ENCODE measurements around the gene GABRP. TPM values are rescaled to one million over a fixed set of nuclear protein-coding genes. Genes with fewer than 3 reads are reported as not detected.
"Not testable (repeated sequence)": the region's sequence is repeated elsewhere in the genome, so short reads cannot be mapped to it uniquely, and the experiment has no call there.

GABRP gene
- total and polyA plus RNA-seq, 2 donors from 2014 or later, result 3.4 to 33.1 TPM

DNA sequence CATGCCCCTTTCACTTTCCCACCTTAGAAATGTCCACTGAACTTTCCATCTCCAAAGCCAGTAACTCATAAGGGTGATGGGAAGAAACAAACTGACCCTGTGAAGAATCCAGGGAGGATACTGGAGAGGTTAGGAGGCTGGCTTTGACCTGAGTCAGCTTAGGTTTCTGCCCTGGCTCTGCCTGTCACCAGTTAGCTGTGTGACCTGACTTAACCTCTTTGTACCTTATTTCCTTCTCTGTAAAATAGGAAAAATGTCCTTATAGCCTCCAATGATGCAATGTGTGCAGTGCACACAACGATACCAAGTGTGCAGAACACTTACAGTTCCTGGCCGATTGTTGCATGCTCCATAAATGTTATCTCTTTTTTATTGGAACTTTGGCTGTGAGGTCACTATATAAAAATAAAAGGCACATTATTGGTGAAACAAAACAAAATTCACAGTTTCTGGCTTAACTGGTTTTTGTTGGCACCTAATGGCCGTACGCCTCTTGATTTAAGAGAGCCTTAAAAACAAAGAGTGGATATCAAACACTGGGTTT is 37.8 kb downstream of the GABRP start:
- Histone ChIP-seq H3K27ac (ENCODE audit: low read depth in 2 of 2, low read length in 2 of 2) (no peak overlapping the region), H3K4me3 (ENCODE audit: low read length in 3 of 3) (no peak overlapping the region), H3K36me3 (ENCODE audit: control insufficient read depth in 2 of 3, insufficient read depth in 3 of 3, low read length in 3 of 3) (no peaks in the 10 kb centered on the region), H3K9ac (ENCODE audit: low read length in 3 of 3) (no peak overlapping the region), H3K9me3 (ENCODE audit: control insufficient read depth in 2 of 3, insufficient read depth in 1 of 3, low read length in 3 of 3) (no peaks in the 10 kb centered on the region), H3K4me1 (ENCODE audit: control insufficient read depth in 2 of 3, insufficient read depth in 2 of 3, low read depth in 1 of 3, low read length in 3 of 3) (no peaks in the 10 kb centered on the region), H3K27me3 (ENCODE audit: control insufficient read depth, insufficient read depth, low read length) (no peaks in the 10 kb centered on the region)
- FAIRE-seq (no peak), DNase-seq (no peak)
- TF ChIP-seq, protein P1, sequence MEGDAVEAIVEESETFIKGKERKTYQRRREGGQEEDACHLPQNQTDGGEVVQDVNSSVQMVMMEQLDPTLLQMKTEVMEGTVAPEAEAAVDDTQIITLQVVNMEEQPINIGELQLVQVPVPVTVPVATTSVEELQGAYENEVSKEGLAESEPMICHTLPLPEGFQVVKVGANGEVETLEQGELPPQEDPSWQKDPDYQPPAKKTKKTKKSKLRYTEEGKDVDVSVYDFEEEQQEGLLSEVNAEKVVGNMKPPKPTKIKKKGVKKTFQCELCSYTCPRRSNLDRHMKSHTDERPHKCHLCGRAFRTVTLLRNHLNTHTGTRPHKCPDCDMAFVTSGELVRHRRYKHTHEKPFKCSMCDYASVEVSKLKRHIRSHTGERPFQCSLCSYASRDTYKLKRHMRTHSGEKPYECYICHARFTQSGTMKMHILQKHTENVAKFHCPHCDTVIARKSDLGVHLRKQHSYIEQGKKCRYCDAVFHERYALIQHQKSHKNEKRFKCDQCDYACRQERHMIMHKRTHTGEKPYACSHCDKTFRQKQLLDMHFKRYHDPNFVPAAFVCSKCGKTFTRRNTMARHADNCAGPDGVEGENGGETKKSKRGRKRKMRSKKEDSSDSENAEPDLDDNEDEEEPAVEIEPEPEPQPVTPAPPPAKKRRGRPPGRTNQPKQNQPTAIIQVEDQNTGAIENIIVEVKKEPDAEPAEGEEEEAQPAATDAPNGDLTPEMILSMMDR (IDR thresholded peaks at IDR 0.05; ENCODE audit: borderline replicate concordance, extremely low read depth, insufficient read depth), result no peak
- intact Hi-C loops (cut with DNase I), result no loop called here

DNA sequence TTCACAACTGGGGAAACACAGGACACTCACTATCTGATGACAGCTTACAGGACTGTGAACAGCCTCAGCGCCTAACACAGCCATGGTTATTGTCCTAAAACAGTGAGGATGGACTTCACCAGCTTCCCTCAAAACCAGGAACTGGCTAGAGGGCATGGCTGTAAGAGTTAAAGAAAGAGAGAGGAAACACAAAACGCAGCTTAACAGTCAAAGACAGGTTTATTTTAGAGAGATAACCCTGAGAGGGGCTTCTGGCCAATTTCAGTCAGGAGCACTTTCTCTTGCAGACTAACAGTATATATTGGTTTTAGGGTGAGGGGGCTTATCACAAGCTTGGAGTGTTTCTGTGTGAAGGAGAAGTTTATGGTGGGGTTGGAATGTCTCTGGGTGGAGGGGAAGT is 42.6 kb downstream of the GABRP start:
- Histone ChIP-seq H3K4me3 (ENCODE audit: low read length in 3 of 3) (no peak overlapping the region), H3K27ac (ENCODE audit: low read depth in 2 of 2, low read length in 2 of 2) (no peak overlapping the region), H3K4me1 (ENCODE audit: control insufficient read depth in 2 of 3, insufficient read depth in 2 of 3, low read depth in 1 of 3, low read length in 3 of 3) (no peaks in the 10 kb centered on the region), H3K9ac (ENCODE audit: low read length in 3 of 3) (no peak overlapping the region), H3K9me3 (ENCODE audit: control insufficient read depth in 2 of 3, insufficient read depth in 1 of 3, low read length in 3 of 3) (no peaks in the 10 kb centered on the region), H3K27me3 (ENCODE audit: control insufficient read depth, insufficient read depth, low read length) (no peaks in the 10 kb centered on the region), H3K36me3 (ENCODE audit: control insufficient read depth in 2 of 3, insufficient read depth in 3 of 3, low read length in 3 of 3) (no peaks in the 10 kb centered on the region)
- TF ChIP-seq, protein P1 (IDR thresholded peaks at IDR 0.05; ENCODE audit: borderline replicate concordance, extremely low read depth, insufficient read depth), result no peak
- intact Hi-C loops (cut with DNase I), result no loop called here
- DNase-seq, result no peak
- no peak for FAIRE-seq

DNA sequence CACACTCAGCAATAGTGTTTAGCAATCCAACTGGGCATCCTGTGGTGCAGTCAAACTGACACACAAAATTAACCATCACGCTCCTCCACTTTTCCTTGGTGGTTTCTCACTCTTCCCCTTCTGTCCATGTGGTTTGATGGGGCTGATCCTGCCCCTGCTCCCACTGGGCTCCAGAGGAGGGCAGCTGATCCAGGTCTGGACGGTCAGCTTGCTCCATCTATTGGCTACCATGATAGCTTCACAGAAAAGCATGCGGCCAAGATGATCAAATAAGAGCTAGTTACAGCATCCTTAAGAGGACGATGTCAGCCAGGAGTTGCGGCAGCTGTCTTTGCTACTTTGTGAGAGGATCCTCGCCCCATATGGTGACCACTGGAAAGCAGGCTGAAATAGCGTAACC is 48.7 kb downstream of the GABRP start:
- H3K4me1 ChIP-seq (ENCODE audit: control insufficient read depth in 2 of 3, insufficient read depth in 2 of 3, low read depth in 1 of 3, low read length in 3 of 3), result no peaks in the 10 kb centered on the region
- no peaks in the 10 kb centered on the region for H3K36me3 ChIP-seq (ENCODE audit: control insufficient read depth in 2 of 3, insufficient read depth in 3 of 3, low read length in 3 of 3)

DNA sequence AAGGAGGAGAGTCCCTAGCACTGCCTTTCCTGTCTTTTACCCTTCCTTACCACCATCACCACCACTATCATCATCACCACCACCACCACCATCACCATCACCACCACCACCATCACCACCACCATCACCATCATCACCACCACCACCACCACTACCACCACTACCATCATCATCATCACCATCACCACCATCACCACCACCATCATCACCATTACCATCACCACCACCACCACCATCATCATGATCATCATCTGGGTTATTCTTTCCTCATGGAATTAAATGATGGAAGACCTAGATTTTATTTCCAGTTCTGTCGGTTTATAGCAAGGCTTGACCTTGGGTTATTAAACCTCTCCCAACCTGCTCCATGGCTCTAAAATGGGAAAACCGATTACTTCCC is 50.5 kb downstream of the GABRP start:
- H3K27me3 ChIP-seq (ENCODE audit: control insufficient read depth, insufficient read depth, low read length); FAIRE-seq; H3K36me3 ChIP-seq (ENCODE audit: control insufficient read depth in 2 of 3, insufficient read depth in 3 of 3, low read length in 3 of 3); H3K4me1 ChIP-seq (ENCODE audit: control insufficient read depth in 2 of 3, insufficient read depth in 2 of 3, low read depth in 1 of 3, low read length in 3 of 3); intact Hi-C loops (cut with DNase I); H3K27ac ChIP-seq (ENCODE audit: low read depth in 2 of 2, low read length in 2 of 2); H3K9ac ChIP-seq (ENCODE audit: low read length in 3 of 3); DNase-seq; H3K9me3 ChIP-seq (ENCODE audit: control insufficient read depth in 2 of 3, insufficient read depth in 1 of 3, low read length in 3 of 3); H3K4me3 ChIP-seq (ENCODE audit: low read length in 3 of 3): not testable (repeated sequence)

More for the DNA sequence above, 48.7 kb downstream of the GABRP start:
- Histone ChIP-seq H3K27me3 (ENCODE audit: control insufficient read depth, insufficient read depth, low read length) (no peaks in the 10 kb centered on the region), H3K27ac (ENCODE audit: low read depth in 2 of 2, low read length in 2 of 2) (no peak overlapping the region), H3K9me3 (ENCODE audit: control insufficient read depth in 2 of 3, insufficient read depth in 1 of 3, low read length in 3 of 3) (no peaks in the 10 kb centered on the region), H3K4me3 (ENCODE audit: low read length in 3 of 3) (no peak overlapping the region), H3K9ac (ENCODE audit: low read length in 3 of 3) (no peak overlapping the region)
- intact Hi-C loops (cut with DNase I), result no loop called here
- DNase-seq (no peak), FAIRE-seq (no peak)
- TF ChIP-seq, protein P1 (IDR thresholded peaks at IDR 0.05; ENCODE audit: borderline replicate concordance, extremely low read depth, insufficient read depth), result no peak

Measured in kidney (tissue), 14 donors.